H9 (cell line): ENCODE measurements around the gene MAPK12. TPM values are rescaled to one million over a fixed set of nuclear protein-coding genes. Genes with fewer than 3 reads are reported as not detected.

Experiments
- DNase-seq: peaks from one replicate; pipeline ENCODE4 v3.0.0-alpha.2; 2017
- H2AFZ ChIP-seq: one replicate; pipeline ENCODE4 v1.6.1; 2013; ENCODE audit warnings: mild to moderate bottlenecking, low read length, control low read depth, moderate library complexity
- H2AK5ac ChIP-seq: 2 replicates; pipeline ENCODE4 v1.6.1; 2013; ENCODE audit warnings: low read length, control low read depth, mixed read lengths; ENCODE audit not compliant: insufficient read length
- H2BK120ac ChIP-seq: one replicate; pipeline ENCODE4 v1.6.1; 2013; ENCODE audit warnings: low read depth, mild to moderate bottlenecking, low read length, control low read depth, inconsistent platforms; ENCODE audit not compliant: poor library complexity, severe bottlenecking
- H2BK12ac ChIP-seq: 2 replicates; pipeline ENCODE4 v1.6.1; 2013; ENCODE audit warnings: low read length, control low read depth, mixed read lengths, low read depth; ENCODE audit not compliant: insufficient read length
- H2BK15ac ChIP-seq: 2 replicates; pipeline ENCODE4 v1.6.1; 2013; ENCODE audit warnings: low read depth, low read length, control low read depth
- H2BK20ac ChIP-seq: one replicate; pipeline ENCODE4 v1.6.1; 2013; ENCODE audit warnings: low read depth, mild to moderate bottlenecking, low read length, control low read depth, inconsistent platforms; ENCODE audit not compliant: poor library complexity, severe bottlenecking
- H2BK5ac ChIP-seq: 2 replicates; pipeline ENCODE4 v1.6.1; 2013; ENCODE audit warnings: low read length, control low read depth, mixed read lengths; ENCODE audit not compliant: insufficient read length
- H3K14ac ChIP-seq: 2 replicates; pipeline ENCODE4 v1.6.1; 2013; ENCODE audit warnings: low read length, control low read depth; ENCODE audit not compliant: insufficient read depth
- H3K18ac ChIP-seq: 2 replicates; pipeline ENCODE4 v1.6.1; 2013; ENCODE audit warnings: low read depth, mild to moderate bottlenecking, mixed read lengths, low read length, control low read depth; ENCODE audit not compliant: insufficient read length
- H3K23ac ChIP-seq: 2 replicates; pipeline ENCODE4 v1.6.1; 2013; ENCODE audit warnings: low read length, control low read depth, mixed read lengths, low read depth; ENCODE audit not compliant: insufficient read length
- H3K23me2 ChIP-seq: 2 replicates; pipeline ENCODE4 v1.6.1; 2013; ENCODE audit warnings: low read depth, mild to moderate bottlenecking, mixed read lengths, low read length, control low read depth; ENCODE audit not compliant: insufficient read length, poor library complexity, severe bottlenecking
- H3K27ac ChIP-seq: 2 replicates; pipeline ENCODE4 v1.5.1; 2013; ENCODE audit warnings: low read length, control low read depth, mixed read lengths, low read depth; ENCODE audit not compliant: insufficient read length
- H3K27me3 ChIP-seq: 2 replicates; pipeline ENCODE4 v1.6.1; 2013; ENCODE audit warnings: low read length, control low read depth, inconsistent platforms; ENCODE audit not compliant: insufficient read depth
- H3K4ac ChIP-seq: 2 replicates; pipeline ENCODE4 v1.6.1; 2013; ENCODE audit warnings: low read depth, mild to moderate bottlenecking, control low read depth, inconsistent platforms, low read length, moderate library complexity
- H3K4me1 ChIP-seq: 2 replicates; pipeline ENCODE4 v1.6.1; 2013; ENCODE audit warnings: low read length, control low read depth, inconsistent platforms; ENCODE audit not compliant: insufficient read depth
- H3K4me2 ChIP-seq: 2 replicates; pipeline ENCODE4 v1.6.1; 2013; ENCODE audit warnings: low read length, control low read depth, mixed read lengths; ENCODE audit not compliant: insufficient read length, insufficient read depth
- H3K56ac ChIP-seq: 2 replicates; pipeline ENCODE4 v1.6.1; 2013; ENCODE audit warnings: low read depth, mild to moderate bottlenecking, mixed read lengths, low read length, control low read depth; ENCODE audit not compliant: insufficient read length
- H3K79me1 ChIP-seq: 2 replicates; pipeline ENCODE4 v1.6.1; 2013; ENCODE audit warnings: low read depth, mild to moderate bottlenecking, moderate library complexity, low read length, control low read depth, inconsistent platforms; ENCODE audit not compliant: insufficient read depth, poor library complexity, severe bottlenecking
- H3K79me2 ChIP-seq: 2 replicates; pipeline ENCODE4 v1.6.1; 2013; ENCODE audit warnings: low read length, control low read depth, inconsistent platforms; ENCODE audit not compliant: insufficient read depth
- H3K9ac ChIP-seq: 2 replicates; pipeline ENCODE4 v1.6.1; 2013; ENCODE audit warnings: low read length, control low read depth, mixed read lengths; ENCODE audit not compliant: insufficient read length; ENCODE audit errors: extremely low read depth
- H3K9me3 ChIP-seq: one replicate; pipeline ENCODE4 v1.6.1; 2013; ENCODE audit warnings: low read depth, low read length, inconsistent platforms; ENCODE audit not compliant: control insufficient read depth
- H3T11ph ChIP-seq: one replicate; pipeline ENCODE4 v1.6.1; 2013; ENCODE audit warnings: mild to moderate bottlenecking, low read length, control low read depth, inconsistent platforms
- H4K20me1 ChIP-seq: one replicate; pipeline ENCODE4 v1.6.1; 2013; ENCODE audit not compliant: control insufficient read depth, insufficient read length, insufficient read depth
- H4K5ac ChIP-seq: 2 replicates; pipeline ENCODE4 v1.6.1; 2013; ENCODE audit warnings: low read depth, mild to moderate bottlenecking, mixed read lengths, low read length, control low read depth; ENCODE audit not compliant: insufficient read length
- H4K8ac ChIP-seq: replicated peaks from 2 replicates; pipeline ENCODE4 v1.6.1; 2013; ENCODE audit warnings: low read length, control low read depth, mixed read lengths, low read depth; ENCODE audit not compliant: insufficient read length
- H4K91ac ChIP-seq: 2 replicates; pipeline ENCODE4 v1.6.1; 2013; ENCODE audit warnings: low read depth, mild to moderate bottlenecking, moderate library complexity, mixed read lengths, low read length, control low read depth; ENCODE audit not compliant: insufficient read length
- H3K27ac Mint-ChIP-seq, 3 experiments: 2 replicates in 2 of 3; 3 replicates in 1 of 3; pipeline ENCODE4 v1.8.0; 2020 to 2021; ENCODE audit warnings: mixed read lengths in 3 of 3, mild to moderate bottlenecking in 1 of 3, moderate library complexity in 1 of 3
- H3K27me3 Mint-ChIP-seq: 2 replicates; pipeline ENCODE4 v1.8.0; 2021; ENCODE audit warnings: low read depth, mild to moderate bottlenecking, moderate library complexity, mixed read lengths
- H3K36me3 Mint-ChIP-seq, 3 experiments: 2 replicates in 2 of 3; 3 replicates in 1 of 3; pipeline ENCODE4 v1.8.0; 2020 to 2021; ENCODE audit warnings: low read depth in 3 of 3, mixed read lengths in 3 of 3; ENCODE audit not compliant: insufficient read depth in 1 of 3
- H3K4me1 Mint-ChIP-seq, 2 experiments: 2 replicates each; pipeline ENCODE4 v1.8.0; 2020; ENCODE audit warnings: mixed read lengths in 2 of 2
- H3K4me3 Mint-ChIP-seq, 2 experiments: 2 replicates in 1 of 2; 3 replicates in 1 of 2; pipeline ENCODE4 v1.8.0; 2020 to 2021; ENCODE audit warnings: mild to moderate bottlenecking in 2 of 2, mixed read lengths in 2 of 2, moderate library complexity in 1 of 2
- H3K9me3 Mint-ChIP-seq, 2 experiments: 2 replicates in 1 of 2; 3 replicates in 1 of 2; pipeline ENCODE4 v1.8.0; 2020; ENCODE audit warnings: mild to moderate bottlenecking in 2 of 2, mixed read lengths in 2 of 2, moderate library complexity in 1 of 2
- WGBS: extraction: QIAGEN DNeasy Blood & Tissue Kit; methylation state at CpG from one replicate; pipeline ENCODE4 v1.1.7; 2013; ENCODE audit warnings: missing lambda C conversion rate, low lambda C conversion rate, mixed read lengths; ENCODE audit not compliant: insufficient read length; ENCODE audit errors: extremely low coverage; 5-methylcytosine and 5-hydroxymethylcytosine counted together
- total RNA-seq: library from RNA; stranded (reverse); gene quantifications from 2 replicates; pipeline ENCODE4 v1.2.1, GENCODE V29; 2021
- TF ChIP-seq, protein P1 (sequence below): fragments of 200-600 bp; sonication (generic); conservative IDR thresholded peaks from 3 replicates; pipeline ENCODE4 v1.8.0; 2021; ENCODE audit warnings: antibody characterized with exemption, mild to moderate bottlenecking

Gene MAPK12
- total RNA-seq, 1 experiment from 2014 or later = 31.3 TPM

- Histone ChIP-seq H3K14ac (no peak overlapping the region), H3K23me2 (no peaks in the 10 kb centered on the region), H3K18ac (no peak overlapping the region), H4K20me1 (no peaks in the 10 kb centered on the region), H3K79me1 (no peaks in the 10 kb centered on the region), H2BK12ac (no peak overlapping the region), H3K79me2 (peaks cover 3% of the 10 kb centered on the region; the same call in 1 of the 2 replicates), H2AFZ (no peak overlapping the region), H3K27me3 (no peaks in the 10 kb centered on the region), H3K27ac (no peak overlapping the region), H3K4me2 (no peak overlapping the region), H3K56ac (no peak overlapping the region), H2BK15ac (no peak overlapping the region), H4K91ac (no peak overlapping the region), H2BK20ac (no peak overlapping the region), H4K8ac (no peak overlapping the region), H3K23ac (no peak overlapping the region), H3K9ac (no peak overlapping the region), H3K4me1 (no peaks in the 10 kb centered on the region), H4K5ac (no peak overlapping the region), H3T11ph (no peak overlapping the region), H2BK5ac (no peak overlapping the region), H3K9me3 (no peaks in the 10 kb centered on the region), H3K4ac (no peak overlapping the region), H2AK5ac (no peak overlapping the region), H2BK120ac (no peak overlapping the region)
- Mint-ChIP-seq H3K9me3 (peaks cover 0 to 8% of the 10 kb centered on the region in 2 experiments; a peak in 1 of 5 replicates), H3K4me3 (no peak overlapping the region), H3K27ac (peak overlapping the region in 1 of 3 experiments; percentile 29; a peak in 1 of 7 replicates), H3K4me1 (peaks cover 2 to 4% of the 10 kb centered on the region in 2 experiments; a peak in 2 of 4 replicates), H3K36me3 (peaks cover 30 to 67% (median 65%) of the 10 kb centered on the region in 3 experiments; a peak in 6 of 7 replicates), H3K27me3 (no peaks in the 10 kb centered on the region)
- DNase-seq = no peak
- no CpG with 5 or more reads among the region's 14 CpGs for WGBS
- TF ChIP-seq, protein P1, sequence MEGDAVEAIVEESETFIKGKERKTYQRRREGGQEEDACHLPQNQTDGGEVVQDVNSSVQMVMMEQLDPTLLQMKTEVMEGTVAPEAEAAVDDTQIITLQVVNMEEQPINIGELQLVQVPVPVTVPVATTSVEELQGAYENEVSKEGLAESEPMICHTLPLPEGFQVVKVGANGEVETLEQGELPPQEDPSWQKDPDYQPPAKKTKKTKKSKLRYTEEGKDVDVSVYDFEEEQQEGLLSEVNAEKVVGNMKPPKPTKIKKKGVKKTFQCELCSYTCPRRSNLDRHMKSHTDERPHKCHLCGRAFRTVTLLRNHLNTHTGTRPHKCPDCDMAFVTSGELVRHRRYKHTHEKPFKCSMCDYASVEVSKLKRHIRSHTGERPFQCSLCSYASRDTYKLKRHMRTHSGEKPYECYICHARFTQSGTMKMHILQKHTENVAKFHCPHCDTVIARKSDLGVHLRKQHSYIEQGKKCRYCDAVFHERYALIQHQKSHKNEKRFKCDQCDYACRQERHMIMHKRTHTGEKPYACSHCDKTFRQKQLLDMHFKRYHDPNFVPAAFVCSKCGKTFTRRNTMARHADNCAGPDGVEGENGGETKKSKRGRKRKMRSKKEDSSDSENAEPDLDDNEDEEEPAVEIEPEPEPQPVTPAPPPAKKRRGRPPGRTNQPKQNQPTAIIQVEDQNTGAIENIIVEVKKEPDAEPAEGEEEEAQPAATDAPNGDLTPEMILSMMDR = no peak
These were observed 50.3 kb downstream of the MAPK12 start for GRCh38 chr22:50211147-50211546.
